ENCODE measurements around the gene FBXL19. TPM values are rescaled to one million over a fixed set of nuclear protein-coding genes. Genes with fewer than 3 reads are reported as not detected.

FBXL19 gene
- total and polyA plus RNA-seq, 2 of the 13 experiments (the other 11 are each of a cell fraction or from before 2014, with no cell fraction given): 6.0 to 13.7 TPM

DNA sequence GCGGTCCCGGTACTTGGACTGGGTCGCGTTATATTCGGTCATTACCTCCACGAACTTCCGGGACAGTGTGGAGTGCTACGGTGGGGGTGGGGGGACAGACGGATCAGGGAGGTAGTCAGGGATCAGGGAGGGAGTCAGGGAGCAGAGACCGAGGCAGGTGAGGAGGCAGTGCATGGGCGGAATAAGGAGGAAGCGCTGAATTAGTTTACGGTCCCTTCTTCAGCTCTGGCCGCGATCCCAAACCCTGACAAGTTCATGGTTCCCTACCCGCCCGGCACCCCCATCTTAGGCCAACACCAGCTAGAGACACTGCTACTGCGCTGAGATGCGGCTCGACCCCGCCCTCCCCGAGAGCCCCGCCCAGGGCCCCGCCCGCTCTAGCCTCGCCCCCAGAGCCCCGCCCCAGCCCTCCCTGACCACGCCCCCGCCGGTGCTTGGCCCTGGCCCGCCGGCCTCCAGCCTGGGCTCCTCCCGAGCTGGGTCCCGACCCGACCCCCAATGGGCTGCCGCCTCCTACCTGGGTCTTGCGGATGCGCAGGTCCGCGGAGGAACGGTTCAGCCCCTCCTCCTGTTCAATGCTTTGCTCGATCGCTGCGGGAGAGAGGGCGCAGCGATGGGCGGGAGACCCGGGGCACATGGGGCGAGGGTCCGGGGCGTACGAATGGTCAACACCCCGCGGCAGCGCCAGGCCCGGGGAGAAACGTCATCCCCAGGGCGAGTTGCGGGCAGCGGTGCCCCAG is 73.8 kb downstream of the FBXL19 start:
- BruUV-seq (replicated peaks): TSS peak; percentile 86
- H4K20me1 ChIP-seq (ENCODE audit: insufficient read depth, low read length): no peaks in the 10 kb centered on the region
- POLR2A ChIA-PET: interaction anchor here (0.6 to 5.9 kb wide), 22 partner anchors 9 to 704 kb away, joined by 3 to 81 read pairs (median 6); partner anchors contain the start of genes FUS, HSD3B7, KAT8 and STX4
- no peaks in the 10 kb centered on the region for H3K9me3 ChIP-seq (ENCODE audit: low read length)
- H3K4me1 ChIP-seq (ENCODE audit: insufficient read depth, low read length): peaks cover 87% of the 10 kb centered on the region
- WGBS (ENCODE audit: low lambda C conversion rate): under 1% methylated on average over 27 of the region's 60 CpGs
- FAIRE-seq (no peak), DNase-seq (ENCODE audit: low spot score) (peak; percentile 79), ATAC-seq (peak; percentile 70)
- H3K27ac ChIP-seq (ENCODE audit: extremely low read length, insufficient read depth, low read length): peak overlapping the region; percentile 93
- in situ Hi-C loops (cut with HindIII; ENCODE audit: extremely low pct_ligation_motif_present, low pct_unique_long_range_greater_than_20kb): loop anchor here (10.0 to 25.0 kb wide), 2 partner anchors 715 to 878 kb away; partner anchors contain the start of gene ZNF267
- H2AFZ ChIP-seq (ENCODE audit: low read length): peak overlapping the region; percentile 15
- H3K27me3 ChIP-seq (ENCODE audit: control insufficient read depth in 1 of 2, insufficient read depth in 2 of 2, low read length in 2 of 2): no peaks in the 10 kb centered on the region
- H3K9ac ChIP-seq (ENCODE audit: insufficient read depth, low read depth, low read length): peak overlapping the region; percentile 79
- peak overlapping the region; percentile 97 for H3K4me2 ChIP-seq (ENCODE audit: low read depth, low read length)
- H3K36me3 ChIP-seq (replicated peaks in 1 of 2; ENCODE audit: control insufficient read depth in 1 of 2, insufficient read depth in 2 of 2, low read length in 2 of 2): no peaks in the 10 kb centered on the region
- peak overlapping the region; percentile 84 to 89 (median 84) for H3K4me3 ChIP-seq (replicated peaks in 1 of 3; ENCODE audit: insufficient read depth in 1 of 3, low read depth in 2 of 3, low read length in 3 of 3)
- intact Hi-C loops (cut with micrococcal nuclease; ENCODE audit: unreplicated experiment): loop anchor here (1.0 to 5.0 kb wide), 5 partner anchors 12 to 210 kb away; partner anchors contain the start of genes HSD3B7, ZNF629, ZNF646 and ZNF668
- no peaks in the 10 kb centered on the region for H3K79me2 ChIP-seq (ENCODE audit: insufficient read depth, low read length)
- CTCF ChIA-PET (ENCODE audit: low intra/inter-chr PET ratio, low total read pairs): no interaction called here
- TF ChIP-seq TAF1 (CRISPR knock-in tag; IDR thresholded peaks at IDR 0.05) (peak; percentile 86), ZNF567 (CRISPR knock-in tag; IDR thresholded peaks at IDR 0.05; ENCODE audit: borderline replicate concordance) (peak; percentile 64), ZNF292 (CRISPR knock-in tag; IDR thresholded peaks at IDR 0.05; ENCODE audit: borderline replicate concordance, low read depth) (peak; percentile 62; the same call in 1 of the 2 replicates), RAD51 (IDR thresholded peaks at IDR 0.05; ENCODE audit: borderline replicate concordance) (no peak), U2AF2 (IDR thresholded peaks at IDR 0.05; ENCODE audit: low read depth, low read length) (0 out of 2 replicates have a peak, but pooled peaks have one; percentile 72), CHCHD3 (CRISPR knock-in tag; IDR thresholded peaks at IDR 0.05) (peak; percentile 90), ZNF674 (CRISPR knock-in tag; IDR thresholded peaks at IDR 0.05; ENCODE audit: low read depth) (no peak), SOX6 (IDR thresholded peaks at IDR 0.05) (no peak), SOX6 (CRISPR knock-in tag; IDR thresholded peaks at IDR 0.05) (peak; percentile 51; the same call in 1 of the 2 replicates), ZMYM4 (CRISPR knock-in tag; IDR thresholded peaks at IDR 0.05) (peak; percentile 32), NR2F6 (IDR thresholded peaks at IDR 0.05) (no peak; the same call in 1 of the 2 replicates), NR2F6 (CRISPR knock-in tag; IDR thresholded peaks at IDR 0.05) (peak; percentile 41; the same call in 1 of the 2 replicates), SIN3B (IDR thresholded peaks at IDR 0.05; ENCODE audit: low read length) (no peak), SMYD3 (CRISPR knock-in tag; IDR thresholded peaks at IDR 0.05) (0 out of 2 replicates have a peak, but pooled peaks have one; percentile 55), SIN3A (IDR thresholded peaks at IDR 0.05; ENCODE audit: borderline replicate concordance, low read depth, low read length) (peak; percentile 61; the same call in 1 of the 2 replicates)
- TF ChIP-seq, protein P1, sequence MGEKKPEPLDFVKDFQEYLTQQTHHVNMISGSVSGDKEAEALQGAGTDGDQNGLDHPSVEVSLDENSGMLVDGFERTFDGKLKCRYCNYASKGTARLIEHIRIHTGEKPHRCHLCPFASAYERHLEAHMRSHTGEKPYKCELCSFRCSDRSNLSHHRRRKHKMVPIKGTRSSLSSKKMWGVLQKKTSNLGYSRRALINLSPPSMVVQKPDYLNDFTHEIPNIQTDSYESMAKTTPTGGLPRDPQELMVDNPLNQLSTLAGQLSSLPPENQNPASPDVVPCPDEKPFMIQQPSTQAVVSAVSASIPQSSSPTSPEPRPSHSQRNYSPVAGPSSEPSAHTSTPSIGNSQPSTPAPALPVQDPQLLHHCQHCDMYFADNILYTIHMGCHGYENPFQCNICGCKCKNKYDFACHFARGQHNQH (CRISPR knock-in tag; IDR thresholded peaks at IDR 0.05): peak; percentile 55; the same call in 1 of the 2 replicates
- TF ChIP-seq, protein P2, sequence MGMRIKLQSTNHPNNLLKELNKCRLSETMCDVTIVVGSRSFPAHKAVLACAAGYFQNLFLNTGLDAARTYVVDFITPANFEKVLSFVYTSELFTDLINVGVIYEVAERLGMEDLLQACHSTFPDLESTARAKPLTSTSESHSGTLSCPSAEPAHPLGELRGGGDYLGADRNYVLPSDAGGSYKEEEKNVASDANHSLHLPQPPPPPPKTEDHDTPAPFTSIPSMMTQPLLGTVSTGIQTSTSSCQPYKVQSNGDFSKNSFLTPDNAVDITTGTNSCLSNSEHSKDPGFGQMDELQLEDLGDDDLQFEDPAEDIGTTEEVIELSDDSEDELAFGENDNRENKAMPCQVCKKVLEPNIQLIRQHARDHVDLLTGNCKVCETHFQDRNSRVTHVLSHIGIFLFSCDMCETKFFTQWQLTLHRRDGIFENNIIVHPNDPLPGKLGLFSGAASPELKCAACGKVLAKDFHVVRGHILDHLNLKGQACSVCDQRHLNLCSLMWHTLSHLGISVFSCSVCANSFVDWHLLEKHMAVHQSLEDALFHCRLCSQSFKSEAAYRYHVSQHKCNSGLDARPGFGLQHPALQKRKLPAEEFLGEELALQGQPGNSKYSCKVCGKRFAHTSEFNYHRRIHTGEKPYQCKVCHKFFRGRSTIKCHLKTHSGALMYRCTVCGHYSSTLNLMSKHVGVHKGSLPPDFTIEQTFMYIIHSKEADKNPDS (CRISPR knock-in tag; IDR thresholded peaks at IDR 0.05): peak; percentile 94
- TF ChIP-seq, protein P3, sequence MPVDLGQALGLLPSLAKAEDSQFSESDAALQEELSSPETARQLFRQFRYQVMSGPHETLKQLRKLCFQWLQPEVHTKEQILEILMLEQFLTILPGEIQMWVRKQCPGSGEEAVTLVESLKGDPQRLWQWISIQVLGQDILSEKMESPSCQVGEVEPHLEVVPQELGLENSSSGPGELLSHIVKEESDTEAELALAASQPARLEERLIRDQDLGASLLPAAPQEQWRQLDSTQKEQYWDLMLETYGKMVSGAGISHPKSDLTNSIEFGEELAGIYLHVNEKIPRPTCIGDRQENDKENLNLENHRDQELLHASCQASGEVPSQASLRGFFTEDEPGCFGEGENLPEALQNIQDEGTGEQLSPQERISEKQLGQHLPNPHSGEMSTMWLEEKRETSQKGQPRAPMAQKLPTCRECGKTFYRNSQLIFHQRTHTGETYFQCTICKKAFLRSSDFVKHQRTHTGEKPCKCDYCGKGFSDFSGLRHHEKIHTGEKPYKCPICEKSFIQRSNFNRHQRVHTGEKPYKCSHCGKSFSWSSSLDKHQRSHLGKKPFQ (CRISPR knock-in tag; IDR thresholded peaks at IDR 0.05; ENCODE audit: insufficient replicate concordance): peak; percentile 94
- TF ChIP-seq, protein P4, sequence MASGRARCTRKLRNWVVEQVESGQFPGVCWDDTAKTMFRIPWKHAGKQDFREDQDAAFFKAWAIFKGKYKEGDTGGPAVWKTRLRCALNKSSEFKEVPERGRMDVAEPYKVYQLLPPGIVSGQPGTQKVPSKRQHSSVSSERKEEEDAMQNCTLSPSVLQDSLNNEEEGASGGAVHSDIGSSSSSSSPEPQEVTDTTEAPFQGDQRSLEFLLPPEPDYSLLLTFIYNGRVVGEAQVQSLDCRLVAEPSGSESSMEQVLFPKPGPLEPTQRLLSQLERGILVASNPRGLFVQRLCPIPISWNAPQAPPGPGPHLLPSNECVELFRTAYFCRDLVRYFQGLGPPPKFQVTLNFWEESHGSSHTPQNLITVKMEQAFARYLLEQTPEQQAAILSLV (CRISPR knock-in tag; IDR thresholded peaks at IDR 0.05; ENCODE audit: borderline replicate concordance): peak; percentile 81

Measured in HepG2 (cell line).